Left kidney (tissue), 2 donors: Measurements from ENCODE around the gene FOXO3. TPM values are rescaled to one million over a fixed set of nuclear protein-coding genes. Genes with fewer than 3 reads are reported as not detected.

Experiments used
- DNase-seq: peaks from one replicate; pipeline ENCODE4 v3.0.0-alpha.2; 2013
- polyA plus RNA-seq: library from polyadenylated mRNA; unstranded; fragments of 120-200 nt; gene quantifications from one replicate; pipeline ENCODE4 v1.2.1, GENCODE V29; 2013; ENCODE audit not compliant: insufficient read length

Gene FOXO3
- polyA plus RNA-seq, 1 donor = 51.8 TPM

GRCh38 chr6:108594640-108595039 lies 33.9 kb downstream of the FOXO3 start:
- no peak for DNase-seq

GRCh38 chr6:108596956-108597355 lies 36.2 kb downstream of the FOXO3 start:
- no peak for DNase-seq

GRCh38 chr6:108597572-108598304 lies 37.0 kb downstream of the FOXO3 start:
- no peak for DNase-seq

- no peak for DNase-seq
These were observed 37.7 kb downstream of the FOXO3 start for GRCh38 chr6:108598305-108598863.

DNA sequence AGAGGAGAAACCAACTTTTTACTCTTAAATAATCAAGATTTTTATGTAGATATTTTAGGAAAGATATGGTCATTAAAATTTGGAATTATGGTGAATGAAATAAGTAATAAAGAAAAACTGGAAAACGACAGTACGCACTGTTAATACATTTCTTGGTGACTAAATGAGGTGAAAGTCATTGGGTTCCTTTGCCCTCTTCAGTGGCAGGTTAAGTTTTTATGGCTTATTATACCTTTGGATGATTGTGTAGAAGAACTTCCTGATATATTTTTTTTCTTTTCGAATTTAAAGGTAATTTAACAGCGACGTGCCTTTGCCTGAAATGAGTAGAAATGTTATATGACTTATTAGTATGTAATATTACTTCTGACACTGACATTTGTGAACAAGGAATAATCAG lies 43.4 kb downstream of the FOXO3 start:
- no peak for DNase-seq

GRCh38 chr6:108606250-108606690 lies 45.6 kb downstream of the FOXO3 start:
- no peak for DNase-seq

DNA sequence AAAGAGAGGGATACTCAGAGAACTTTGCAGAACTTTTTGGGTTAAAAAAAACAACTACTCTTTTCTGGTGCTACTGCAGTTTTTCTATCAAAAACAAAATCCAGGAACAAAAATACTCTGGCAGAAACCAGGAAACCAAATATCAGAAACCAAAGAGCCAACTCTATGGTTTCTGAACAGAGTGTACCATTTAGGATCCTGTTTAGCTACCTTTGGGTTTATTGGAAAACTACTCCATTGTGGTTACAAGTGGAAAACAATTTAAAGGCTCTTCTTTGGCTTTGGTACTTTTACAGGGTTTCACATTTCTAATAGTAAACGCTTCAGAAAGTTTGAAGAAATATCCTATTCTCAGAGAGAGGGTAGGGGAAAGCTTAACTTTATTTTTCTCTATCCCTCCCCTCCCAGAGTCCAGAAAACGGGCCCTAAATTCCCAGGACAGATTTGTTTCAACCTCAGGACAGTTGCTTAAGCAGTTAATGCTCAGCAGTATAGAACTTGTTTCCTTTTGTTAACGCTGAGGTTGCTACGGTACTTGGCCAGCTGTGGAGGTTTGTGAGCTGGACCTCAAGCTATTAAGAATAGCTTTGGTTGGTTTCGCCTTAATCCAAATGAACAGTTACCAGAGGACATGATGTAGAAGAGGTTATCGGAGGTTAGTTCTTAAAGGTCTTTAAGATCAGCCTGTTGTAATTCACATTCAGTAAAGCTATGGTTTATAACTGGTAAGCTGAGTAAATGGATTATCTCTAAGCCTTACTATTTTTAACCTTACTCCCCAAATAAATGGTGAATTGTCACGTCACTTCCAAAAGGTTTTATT lies 47.9 kb downstream of the FOXO3 start:
- DNase-seq = no peak

DNA sequence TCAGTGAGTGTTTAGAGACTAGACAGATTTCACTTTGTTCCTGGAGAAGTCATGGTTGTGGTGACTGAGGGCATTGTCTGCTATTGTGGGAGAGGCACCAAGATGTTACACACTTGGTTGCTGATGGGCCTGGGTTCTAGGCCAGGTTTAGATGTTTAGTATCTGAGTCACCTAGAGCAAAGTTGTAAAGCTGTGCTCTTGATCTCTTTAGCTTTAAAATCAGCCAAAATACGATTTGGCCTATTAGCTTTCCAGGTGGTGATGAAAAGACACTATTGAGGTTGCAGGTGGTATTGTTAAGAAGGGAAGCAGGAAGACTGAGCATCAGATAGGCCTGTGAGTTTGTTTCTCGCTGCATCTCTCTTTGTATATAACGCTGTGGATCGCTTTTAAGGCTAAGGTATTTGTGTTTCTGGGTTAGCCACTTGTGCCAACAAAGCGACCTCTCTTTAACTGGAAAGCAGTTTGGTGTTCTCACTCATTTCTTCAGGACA lies 48.6 kb downstream of the FOXO3 start:
- DNase-seq = no peak

DNA sequence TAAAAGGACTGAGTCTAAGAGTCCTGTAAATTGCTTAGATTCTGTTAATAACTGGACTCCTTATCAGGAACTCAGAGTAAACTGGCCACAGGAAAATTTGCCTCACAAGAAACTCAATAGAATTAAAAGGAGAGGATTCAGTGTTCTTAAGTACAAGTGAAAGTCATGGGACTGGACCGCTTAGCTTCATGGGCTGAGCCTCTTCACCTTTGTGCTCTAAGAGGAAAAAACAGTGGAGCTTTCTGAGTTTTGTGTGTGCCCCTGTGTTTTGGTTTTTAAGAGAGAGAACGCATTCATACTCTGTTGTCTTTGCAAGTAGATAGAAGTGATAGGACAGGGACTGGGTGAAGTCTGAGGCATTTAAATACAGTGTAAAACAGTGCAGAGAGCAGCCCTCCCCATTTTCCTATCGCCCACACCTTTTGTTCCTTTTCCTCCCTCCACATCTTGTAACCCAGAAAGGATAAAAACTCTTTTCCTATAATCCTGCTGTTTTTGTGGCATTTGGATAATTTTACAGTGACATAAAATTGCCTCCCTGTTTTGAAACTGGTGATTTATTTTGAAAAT lies 49.6 kb downstream of the FOXO3 start:
- no peak for DNase-seq

- DNase-seq = no peak
These were observed 50.4 kb downstream of the FOXO3 start for GRCh38 chr6:108610957-108611586.

- no peak for DNase-seq
These were observed 52.1 kb downstream of the FOXO3 start for GRCh38 chr6:108612852-108613251.

- no peak for DNase-seq
These were observed 55.8 kb downstream of the FOXO3 start for GRCh38 chr6:108616544-108616943.

DNA sequence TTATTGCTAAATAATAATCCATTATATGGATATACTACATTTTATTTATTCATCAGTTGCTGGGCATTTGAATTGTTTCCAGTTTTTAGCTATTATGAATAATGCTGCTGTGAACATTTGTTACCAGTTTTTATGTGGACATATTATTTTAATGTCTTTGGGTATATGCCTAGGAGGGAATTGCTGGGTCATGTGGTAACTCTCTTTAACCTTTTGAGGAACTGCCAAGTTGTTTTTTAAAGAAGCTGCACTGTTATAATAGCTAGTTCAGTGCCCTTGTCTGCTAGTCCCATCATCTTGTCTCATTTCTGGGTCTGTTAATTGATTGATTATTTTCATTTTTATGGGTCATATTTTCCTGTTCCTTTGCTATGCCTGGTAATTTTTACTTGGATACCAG lies 56.3 kb downstream of the FOXO3 start:
- DNase-seq = no peak

DNA sequence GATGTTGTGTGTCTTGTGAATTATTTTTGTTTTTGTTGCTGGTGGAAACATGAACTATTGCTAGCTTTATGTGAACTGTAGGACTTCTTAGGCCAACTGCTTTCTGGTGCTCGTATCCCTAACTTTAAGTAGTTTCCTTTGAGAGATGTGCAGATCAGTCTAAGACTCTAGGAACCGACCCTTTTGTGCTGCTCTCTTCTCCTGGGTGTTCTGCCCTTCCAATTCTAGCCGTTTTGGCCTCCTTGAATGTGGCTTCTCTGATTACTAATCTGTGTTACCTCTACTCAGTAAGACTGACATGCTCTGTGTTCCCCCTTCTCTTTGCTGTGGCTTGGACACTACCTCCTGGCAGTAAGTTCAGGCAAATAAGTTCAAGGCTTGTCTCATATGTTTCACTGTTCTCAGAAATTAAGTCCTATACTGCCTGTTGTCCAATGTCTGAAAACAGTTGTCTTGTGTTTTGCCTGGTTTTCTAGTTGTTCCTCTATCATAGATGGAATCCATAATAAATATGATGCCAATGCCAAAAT lies 58.0 kb downstream of the FOXO3 start:
- DNase-seq = no peak

- DNase-seq = no peak
These were observed 58.9 kb downstream of the FOXO3 start for GRCh38 chr6:108619431-108620197.

- no peak for DNase-seq
These were observed 60.4 kb downstream of the FOXO3 start for GRCh38 chr6:108621117-108621516.

DNA sequence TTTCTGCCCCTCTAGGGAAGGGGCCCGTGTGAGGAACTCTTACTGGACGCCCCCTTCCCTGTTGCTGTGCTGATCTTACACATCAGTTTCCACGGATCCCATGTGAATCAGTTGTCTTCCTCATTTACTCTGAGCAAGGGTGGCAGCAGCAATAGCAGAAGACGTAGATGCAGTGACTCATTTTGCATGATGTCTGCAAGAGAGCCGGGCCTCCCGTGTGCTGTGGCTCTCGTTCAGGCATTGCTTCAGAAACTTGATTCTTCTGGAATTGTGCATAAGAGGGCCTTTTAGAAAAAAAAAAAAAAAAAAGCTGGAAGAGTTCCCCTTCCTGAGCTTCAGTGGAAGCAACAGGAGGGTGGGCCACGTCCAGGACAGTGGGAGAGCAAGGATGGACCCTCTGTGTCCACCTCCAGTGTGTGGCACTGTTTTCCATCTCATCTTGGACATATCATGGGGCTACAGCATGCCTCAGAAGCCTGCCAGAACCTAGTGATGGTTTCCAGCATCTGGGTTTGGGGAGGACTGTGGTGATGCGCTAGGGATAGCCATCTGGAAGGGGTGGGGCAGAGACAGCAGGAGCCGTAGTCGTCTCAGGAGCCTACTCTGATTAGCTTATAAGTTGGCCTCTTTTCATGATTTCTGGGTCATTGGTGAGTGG lies 62.1 kb downstream of the FOXO3 start:
- no peak for DNase-seq

- no peak for DNase-seq
These were observed 63.3 kb downstream of the FOXO3 start for GRCh38 chr6:108623995-108624394.

- no peak for DNase-seq
These were observed 64.9 kb downstream of the FOXO3 start for GRCh38 chr6:108625581-108625980.

DNA sequence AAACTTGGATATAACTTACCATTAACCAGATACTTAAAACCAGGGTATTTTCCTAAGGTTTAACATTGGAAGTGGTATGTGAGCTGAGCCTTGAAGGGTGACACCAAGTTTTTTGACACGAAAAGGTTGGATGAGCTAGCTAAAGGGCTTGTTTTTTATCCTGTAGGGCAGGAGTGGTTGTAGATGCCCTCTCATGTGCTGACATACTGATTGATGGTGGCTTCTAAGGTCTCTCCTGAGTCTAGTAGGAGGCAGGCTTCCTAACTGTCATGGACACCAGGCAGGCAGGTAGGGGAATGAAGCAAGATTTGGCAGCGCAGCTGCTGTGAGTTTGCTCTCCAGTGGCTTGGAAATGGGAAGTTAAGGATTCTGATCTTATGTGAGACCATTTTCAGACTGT lies 66.1 kb downstream of the FOXO3 start:
- DNase-seq = no peak
